DND-41 (cell line): ENCODE measurements around the gene SERHL2.
A peak's percentile ranks its signal among the peaks of the same experiment; 100 is the strongest.
"Not testable (repeated sequence)": the region's sequence is repeated elsewhere in the genome, so short reads cannot be mapped to it uniquely, and the experiment has no call there.

Source experiments
- ATAC-seq: fragments of 200-7000 bp; cut with Tn5 transposase; 3 replicates; pipeline ENCODE4 v1.9.1; 2021; ENCODE audit warnings: low read depth; ENCODE audit not compliant: insufficient read depth
- DNase-seq: peaks from one replicate; pipeline ENCODE4 v3.0.0-alpha.2; 2020
- H2AFZ ChIP-seq: 2 replicates; pipeline ENCODE4 v1.6.0; 2012; ENCODE audit warnings: low read depth, low read length
- H3K27ac ChIP-seq: 2 replicates; pipeline ENCODE4 v1.5.1; 2012; ENCODE audit warnings: low read length, inconsistent platforms
- H3K27me3 ChIP-seq: fragments of 200-600 bp; sonication (generic); 2 replicates; pipeline ENCODE4 v1.6.0; 2012; ENCODE audit warnings: low read length, mild to moderate bottlenecking, inconsistent platforms; ENCODE audit not compliant: insufficient read depth, poor library complexity
- H3K36me3 ChIP-seq: 2 replicates; pipeline ENCODE4 v1.5.1; 2012; ENCODE audit warnings: low read length, inconsistent platforms; ENCODE audit not compliant: insufficient read depth
- H3K4me1 ChIP-seq: 2 replicates; pipeline ENCODE4 v1.5.1; 2012; ENCODE audit warnings: mild to moderate bottlenecking, low read length; ENCODE audit not compliant: insufficient read depth
- H3K4me2 ChIP-seq: 2 replicates; pipeline ENCODE4 v1.6.0; 2012; ENCODE audit warnings: mild to moderate bottlenecking, moderate library complexity, low read length, inconsistent platforms; ENCODE audit not compliant: insufficient read depth
- H3K4me3 ChIP-seq, 2 experiments: fragments of 200-600 bp in 1 of 2; shearing (Covaris generic) in 1 of 2; 2 replicates each; pipeline ENCODE4 v1.5.1; 2012 to 2016; ENCODE audit warnings: inconsistent platforms in 2 of 2, low read length in 2 of 2, mild to moderate bottlenecking in 2 of 2, low read depth in 1 of 2, moderate library complexity in 1 of 2
- H3K79me2 ChIP-seq: 2 replicates; pipeline ENCODE4 v1.6.0; 2012; ENCODE audit warnings: low read length, inconsistent platforms; ENCODE audit not compliant: insufficient read depth
- H3K9ac ChIP-seq: 2 replicates; pipeline ENCODE4 v1.6.0; 2012; ENCODE audit warnings: low read depth, mild to moderate bottlenecking, inconsistent platforms, low read length, moderate library complexity
- H3K9me3 ChIP-seq: 2 replicates; pipeline ENCODE4 v1.5.1; 2012; ENCODE audit warnings: low read length, moderate library complexity, mild to moderate bottlenecking, inconsistent platforms; ENCODE audit not compliant: insufficient read depth, severe bottlenecking
- H4K20me1 ChIP-seq: 2 replicates; pipeline ENCODE4 v1.6.0; 2012; ENCODE audit warnings: low read length; ENCODE audit not compliant: insufficient read depth
- CTCF ChIP-seq: IDR thresholded peaks from 2 replicates; pipeline ENCODE4 v1.5.1; 2012; ENCODE audit warnings: borderline replicate concordance, low read length, moderate library complexity, mild to moderate bottlenecking; ENCODE audit not compliant: poor library complexity, severe bottlenecking; ENCODE audit errors: extremely low read depth
- EZH2 ChIP-seq: IDR thresholded peaks from 3 replicates; pipeline ENCODE4 v1.6.1; 2012; ENCODE audit warnings: borderline replicate concordance, low read depth, mild to moderate bottlenecking, moderate library complexity, low read length, inconsistent platforms; ENCODE audit not compliant: severe bottlenecking

Gene SERHL2

GRCh38 chr22:42574046-42574445 is 20.3 kb downstream of the SERHL2 start:
- H4K20me1 ChIP-seq: peaks cover 25% of the 10 kb centered on the region; the same call in 1 of the 2 replicates
- peaks cover 66% of the 10 kb centered on the region for H3K36me3 ChIP-seq
- not testable (repeated sequence) for H3K9me3 ChIP-seq, H2AFZ ChIP-seq, H3K27me3 ChIP-seq, ATAC-seq, DNase-seq, H3K4me2 ChIP-seq, H3K4me3 ChIP-seq, H3K4me1 ChIP-seq, H3K27ac ChIP-seq, H3K9ac ChIP-seq
- H3K79me2 ChIP-seq: peaks cover 10% of the 10 kb centered on the region

- ATAC-seq, H2AFZ ChIP-seq, H3K4me1 ChIP-seq, H3K9me3 ChIP-seq, H3K27ac ChIP-seq, H3K4me2 ChIP-seq, DNase-seq, H3K27me3 ChIP-seq, H3K4me3 ChIP-seq, H3K9ac ChIP-seq: not testable (repeated sequence)
- Histone ChIP-seq H3K36me3 (peaks cover 66% of the 10 kb centered on the region), H4K20me1 (peaks cover 25% of the 10 kb centered on the region; the same call in 1 of the 2 replicates), H3K79me2 (peaks cover 13% of the 10 kb centered on the region)
These were observed 20.7 kb downstream of the SERHL2 start for GRCh38 chr22:42574468-42574867.

- H3K9ac ChIP-seq, H3K4me3 ChIP-seq, H2AFZ ChIP-seq, H3K27me3 ChIP-seq, H3K4me2 ChIP-seq, DNase-seq, H3K27ac ChIP-seq, ATAC-seq, H3K9me3 ChIP-seq: not testable (repeated sequence)
- peaks cover 11% of the 10 kb centered on the region for H3K4me1 ChIP-seq
- peaks cover 64% of the 10 kb centered on the region for H3K36me3 ChIP-seq
- H4K20me1 ChIP-seq: peaks cover 22% of the 10 kb centered on the region; the same call in 1 of the 2 replicates
- H3K79me2 ChIP-seq: peaks cover 26% of the 10 kb centered on the region
These were observed 22.3 kb downstream of the SERHL2 start for GRCh38 chr22:42575996-42576574.

- H3K4me3 ChIP-seq, ATAC-seq, H3K9ac ChIP-seq, H3K4me2 ChIP-seq, DNase-seq, H3K27ac ChIP-seq, H3K9me3 ChIP-seq, H3K27me3 ChIP-seq, H2AFZ ChIP-seq: not testable (repeated sequence)
- peaks cover 13% of the 10 kb centered on the region for H3K4me1 ChIP-seq
- H3K79me2 ChIP-seq: peaks cover 34% of the 10 kb centered on the region
- peaks cover 22% of the 10 kb centered on the region; the same call in 1 of the 2 replicates for H4K20me1 ChIP-seq
- peaks cover 58% of the 10 kb centered on the region for H3K36me3 ChIP-seq
These were observed 23.4 kb downstream of the SERHL2 start for GRCh38 chr22:42577141-42577540.

- H2AFZ ChIP-seq: no peak overlapping the region
- peaks cover 19% of the 10 kb centered on the region for H3K4me1 ChIP-seq
- no peak overlapping the region for H3K4me2 ChIP-seq
- H3K9me3 ChIP-seq: no peaks in the 10 kb centered on the region
- H3K27me3 ChIP-seq: no peaks in the 10 kb centered on the region
- H3K27ac ChIP-seq: no peak overlapping the region
- peaks cover 36% of the 10 kb centered on the region for H3K79me2 ChIP-seq
- ATAC-seq (no peak), DNase-seq (no peak)
- H3K4me3 ChIP-seq: no peak overlapping the region
- TF ChIP-seq EZH2 (no peak), CTCF (no peak)
- H3K36me3 ChIP-seq: peaks cover 52% of the 10 kb centered on the region
- no peak overlapping the region for H3K9ac ChIP-seq
- H4K20me1 ChIP-seq: peaks cover 22% of the 10 kb centered on the region; the same call in 1 of the 2 replicates
These were observed 24.0 kb downstream of the SERHL2 start for GRCh38 chr22:42577623-42578240.

GRCh38 chr22:42580040-42580439 is 26.3 kb downstream of the SERHL2 start:
- H3K27ac ChIP-seq: peak overlapping the region; percentile 47; the same call in 1 of the 2 replicates
- H3K79me2 ChIP-seq: peaks cover 36% of the 10 kb centered on the region
- H3K27me3 ChIP-seq, ATAC-seq, DNase-seq, H3K9me3 ChIP-seq, H2AFZ ChIP-seq: not testable (repeated sequence)
- peaks cover 54% of the 10 kb centered on the region for H3K36me3 ChIP-seq
- H3K4me3 ChIP-seq: peak overlapping the region in 1 of 2 experiments; percentile 40; a peak in 1 of 4 replicates
- H3K9ac ChIP-seq: peak overlapping the region; percentile 15; the same call in 1 of the 2 replicates
- H3K4me1 ChIP-seq: peaks cover 23% of the 10 kb centered on the region
- peaks cover 19% of the 10 kb centered on the region; the same call in 1 of the 2 replicates for H4K20me1 ChIP-seq
- peak overlapping the region; percentile 63 for H3K4me2 ChIP-seq

GRCh38 chr22:42581194-42581761 is 27.5 kb downstream of the SERHL2 start:
- Histone ChIP-seq H3K79me2 (peaks cover 36% of the 10 kb centered on the region), H3K4me3 (peak overlapping the region; percentile 54 to 85; a peak in 3 of 4 replicates), H3K4me1 (peaks cover 23% of the 10 kb centered on the region), H2AFZ (peak overlapping the region; percentile 86), H4K20me1 (peaks cover 19% of the 10 kb centered on the region; the same call in 1 of the 2 replicates), H3K27ac (peak overlapping the region; percentile 77), H3K36me3 (peaks cover 61% of the 10 kb centered on the region), H3K4me2 (peak overlapping the region; percentile 77), H3K9ac (peak overlapping the region; percentile 83)
- ATAC-seq: peak; percentile 2
- not testable (repeated sequence) for DNase-seq, H3K9me3 ChIP-seq, H3K27me3 ChIP-seq
